NT2/D1 (cell line): ENCODE results near the gene FPGS.

ENCODE experiments used
- SUZ12 ChIP-seq: IDR thresholded peaks from 2 replicates; pipeline ENCODE4 v1.6.1; 2011; ENCODE audit not compliant: insufficient read length, insufficient read depth; ENCODE audit errors: extremely low read depth
- YY1 ChIP-seq: IDR thresholded peaks from 2 replicates; pipeline ENCODE4 v1.6.1; 2011; ENCODE audit not compliant: insufficient read length, insufficient read depth
- ZNF274 ChIP-seq: IDR thresholded peaks from 2 replicates; pipeline ENCODE4 v1.6.1; 2011; ENCODE audit warnings: mild to moderate bottlenecking, low read depth, low read length

DNA sequence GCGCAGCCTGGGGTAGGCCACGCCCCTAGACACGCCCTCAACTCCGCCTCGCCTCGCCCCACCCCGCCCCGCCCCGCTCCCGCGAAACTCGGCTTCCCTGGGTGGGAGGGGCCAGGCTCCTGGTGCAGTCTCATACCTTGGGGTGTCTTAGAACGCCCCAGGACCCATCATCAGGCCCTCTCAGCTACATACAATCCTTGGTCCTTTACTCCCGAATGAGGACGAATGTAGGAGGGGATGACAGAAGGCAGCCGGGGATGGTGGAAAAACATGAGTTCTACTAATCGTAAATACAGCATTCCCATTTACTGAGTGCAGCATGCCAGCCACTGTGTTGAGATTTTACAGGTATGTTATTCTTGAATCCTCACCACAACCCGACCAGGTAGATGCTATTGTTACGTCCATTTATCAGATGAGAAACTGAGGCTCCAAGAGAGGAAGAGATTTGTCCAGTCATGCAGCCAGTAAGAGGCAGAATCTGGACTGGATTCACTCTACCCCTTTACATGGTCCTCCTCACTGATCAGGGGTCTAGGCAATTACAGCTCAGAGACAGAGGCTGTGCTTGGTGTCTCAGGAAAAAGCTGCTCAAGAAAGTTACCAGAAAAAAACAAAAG lies 31.0 kb upstream of the FPGS start:
- TF ChIP-seq SUZ12 (no peak), ZNF274 (no peak), YY1 (no peak)
